NCI-H2196 (cell line): ENCODE data around the gene PPP2R1B.

Experiments used
- DNase-seq: peaks from one replicate; lab custom pipeline; 2025; ENCODE audit not compliant: unreplicated experiment; lab: John Stamatoyannopoulos, UW

Gene PPP2R1B

GRCh38 chr11:111749646-111750045, 16.5 kb downstream of the PPP2R1B start:
- no peak for DNase-seq

GRCh38 chr11:111748035-111748804, 18.0 kb downstream of the PPP2R1B start:
- no peak for DNase-seq

- no peak for DNase-seq
Measured at GRCh38 chr11:111745719-111746504, 20.3 kb downstream of the PPP2R1B start.

GRCh38 chr11:111743700-111744099, 22.5 kb downstream of the PPP2R1B start:
- no peak for DNase-seq

- no peak for DNase-seq
Measured at GRCh38 chr11:111741751-111742150, 24.4 kb downstream of the PPP2R1B start.

- DNase-seq = no peak
Measured at GRCh38 chr11:111739299-111739698, 26.9 kb downstream of the PPP2R1B start.

GRCh38 chr11:111737444-111738210, 28.6 kb downstream of the PPP2R1B start:
- no peak for DNase-seq

- DNase-seq = no peak
Measured at GRCh38 chr11:111736621-111737443, 29.4 kb downstream of the PPP2R1B start.

GRCh38 chr11:111736181-111736590, 30.0 kb downstream of the PPP2R1B start:
- DNase-seq = no peak

GRCh38 chr11:111735262-111736116, 30.7 kb downstream of the PPP2R1B start:
- peak; percentile 89 for DNase-seq

GRCh38 chr11:111734954-111735261, 31.3 kb downstream of the PPP2R1B start:
- DNase-seq = no peak

- no peak for DNase-seq
Measured at GRCh38 chr11:111734101-111734953, 31.9 kb downstream of the PPP2R1B start.

GRCh38 chr11:111733611-111734088, 32.5 kb downstream of the PPP2R1B start:
- DNase-seq = no peak

GRCh38 chr11:111733016-111733415, 33.2 kb downstream of the PPP2R1B start:
- DNase-seq = no peak

GRCh38 chr11:111731821-111732220, 34.4 kb downstream of the PPP2R1B start:
- no peak for DNase-seq

GRCh38 chr11:111730871-111731591, 35.2 kb downstream of the PPP2R1B start:
- DNase-seq = peak; percentile 81

GRCh38 chr11:111729831-111730311, 36.3 kb downstream of the PPP2R1B start:
- DNase-seq = no peak
